Effector memory CD4-positive, alpha-beta T cell (primary cell): Measurements from ENCODE around the gene DNAH14.
"Not testable (repeated sequence)": the region's sequence is repeated elsewhere in the genome, so short reads cannot be mapped to it uniquely, and the experiment has no call there.

Source experiments
- DNase-seq, 3 donors: peaks; one replicate each; pipeline ENCODE4 v3.0.0-alpha.2; 2020
- H3K27ac ChIP-seq: 2 replicates; pipeline ENCODE4 v1.7.0; 2013; ENCODE audit warnings: mild to moderate bottlenecking, low read length, moderate library complexity; ENCODE audit not compliant: insufficient read depth, poor library complexity, severe bottlenecking
- H3K27me3 ChIP-seq: replicated peaks from 2 replicates; pipeline ENCODE4 v1.7.0; 2013; ENCODE audit warnings: mild to moderate bottlenecking, low read length; ENCODE audit not compliant: insufficient read depth, control insufficient read depth, poor library complexity, severe bottlenecking
- H3K36me3 ChIP-seq: 2 replicates; pipeline ENCODE4 v1.7.0; 2013; ENCODE audit warnings: mild to moderate bottlenecking, low read length, moderate library complexity; ENCODE audit not compliant: control insufficient read depth, insufficient read depth
- H3K4me1 ChIP-seq: 2 replicates; pipeline ENCODE4 v1.7.0; 2013; ENCODE audit warnings: low read length, mild to moderate bottlenecking; ENCODE audit not compliant: control insufficient read depth, insufficient read depth, poor library complexity, severe bottlenecking
- H3K4me3 ChIP-seq: 2 replicates; pipeline ENCODE4 v1.7.0; 2013; ENCODE audit warnings: low read length, low read depth, mild to moderate bottlenecking; ENCODE audit not compliant: insufficient read depth, poor library complexity, severe bottlenecking
- H3K9me3 ChIP-seq: 2 replicates; pipeline ENCODE4 v1.7.0; 2013; ENCODE audit warnings: mild to moderate bottlenecking, low read length, moderate library complexity; ENCODE audit not compliant: control insufficient read depth
- total RNA-seq, 3 donors: gene quantifications; one replicate each; lab custom pipeline; 2026; lab: John Stamatoyannopoulos, UW

DNAH14 gene
- 0 to 0.39 (median 0) reads per million in 3 donors for total RNA-seq

DNA sequence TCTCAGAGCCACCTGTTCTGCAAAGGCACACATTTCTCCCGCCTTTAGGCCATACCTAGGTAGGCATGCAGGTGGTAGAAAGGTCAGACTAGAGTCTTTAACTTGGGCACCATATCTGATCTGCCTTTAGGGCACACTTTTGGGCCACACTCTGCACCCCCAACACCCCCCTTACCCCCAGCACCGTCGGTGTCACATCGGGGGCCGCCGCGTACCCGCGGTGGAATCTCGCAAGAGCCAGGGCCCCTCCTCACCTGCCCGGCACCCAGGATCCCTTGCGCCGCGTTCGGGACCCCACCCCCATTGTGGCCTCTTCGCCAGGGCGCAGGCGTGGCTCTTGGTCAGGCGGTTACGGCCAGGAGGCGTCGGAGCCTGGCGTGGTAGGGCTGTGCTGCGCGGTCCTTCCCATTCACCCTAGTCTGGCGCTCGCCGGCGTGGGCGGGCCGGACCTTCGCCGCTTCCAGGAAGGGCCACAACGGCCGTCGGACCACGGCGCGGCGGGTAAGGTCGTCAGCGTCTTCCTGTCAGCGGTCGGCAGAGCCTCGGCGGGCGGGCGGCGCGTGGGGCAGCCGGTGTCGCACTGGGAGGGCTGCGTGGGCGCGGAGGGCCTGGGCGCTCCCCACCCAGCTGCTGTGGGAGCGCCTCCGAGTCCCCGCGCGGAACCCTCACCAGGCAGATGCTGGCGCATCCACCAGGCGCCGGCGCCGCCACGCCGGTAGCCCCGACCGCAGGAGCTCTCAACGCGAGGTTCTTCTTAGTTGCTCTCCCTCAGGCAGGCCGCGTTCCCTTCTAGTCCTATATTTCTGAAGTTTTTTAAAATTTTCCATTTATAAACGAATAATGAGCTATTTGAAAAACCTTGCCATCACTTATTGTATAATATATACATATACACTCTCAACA is at the start of gene DNAH14:
Gene DNAH14, plus strand, starts transcription at position 341 of the 903 bp plus-strand sequence. CDS start 23,028 bp downstream, outside the sequence.
- Histone ChIP-seq H3K27me3 (no peaks in the 10 kb centered on the region), H3K4me1 (peaks cover 4% of the 10 kb centered on the region), H3K4me3 (peak within 1 kb of the TSS; percentile 30), H3K36me3 (no peaks in the 10 kb centered on the region), H3K27ac (no peak within 1 kb of the TSS), H3K9me3 (peaks cover 2% of the 10 kb centered on the region)
- DNase-seq: no peak

- no peaks in the 10 kb centered on the region for H3K36me3 ChIP-seq
- no peak overlapping the region for H3K4me3 ChIP-seq
- no peak overlapping the region for H3K27ac ChIP-seq
- H3K9me3 ChIP-seq: no peaks in the 10 kb centered on the region
- DNase-seq: no peak
- no peaks in the 10 kb centered on the region for H3K27me3 ChIP-seq
- H3K4me1 ChIP-seq: no peaks in the 10 kb centered on the region
Observed at GRCh38 chr1:224880593-224881307, 48.7 kb upstream of the DNAH14 start.

DNA sequence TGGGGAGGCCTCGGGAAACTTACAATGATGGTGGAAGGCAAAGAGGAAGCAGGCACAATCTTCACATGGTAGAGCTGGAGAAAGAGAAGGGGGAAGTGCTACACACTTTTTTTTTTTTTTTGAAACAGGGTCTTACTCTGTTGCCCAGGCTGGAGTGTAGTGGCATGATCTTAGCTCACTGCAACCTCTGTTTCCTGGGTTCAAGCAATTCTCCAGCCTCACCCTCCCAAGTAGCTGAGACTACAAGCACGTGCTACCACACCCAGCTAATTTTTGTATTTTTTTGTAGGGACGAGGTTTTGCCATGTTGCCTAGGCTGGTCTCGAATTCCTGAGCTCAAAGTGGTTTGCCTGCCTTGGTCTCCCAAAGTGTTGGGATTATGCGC is 48.2 kb upstream of the DNAH14 start:
- not testable (repeated sequence) for DNase-seq, H3K27me3 ChIP-seq, H3K36me3 ChIP-seq, H3K4me1 ChIP-seq, H3K27ac ChIP-seq, H3K9me3 ChIP-seq, H3K4me3 ChIP-seq

DNA sequence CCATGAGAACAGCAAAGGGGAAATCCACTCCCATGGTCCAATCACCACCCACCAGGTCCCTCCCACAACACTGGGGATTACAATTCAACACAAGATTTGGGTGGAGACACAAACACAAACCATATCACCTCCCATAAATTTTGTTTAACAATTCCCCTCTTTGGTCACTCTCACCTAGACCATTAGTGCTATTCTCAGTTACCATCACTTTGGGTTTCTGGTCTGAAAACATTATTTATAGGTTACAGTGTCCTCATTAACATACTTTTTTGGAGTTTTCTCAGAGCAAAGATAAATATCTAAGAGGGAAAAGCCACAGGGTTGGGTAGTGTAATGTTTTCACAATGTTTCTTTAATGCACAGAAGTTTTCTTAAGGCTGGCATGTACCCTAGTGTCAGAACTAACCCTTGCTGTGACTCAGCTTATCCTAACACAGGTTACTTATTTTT is 47.7 kb upstream of the DNAH14 start:
- Histone ChIP-seq H3K4me1 (no peaks in the 10 kb centered on the region), H3K27ac (no peak overlapping the region), H3K27me3 (no peaks in the 10 kb centered on the region), H3K36me3 (no peaks in the 10 kb centered on the region), H3K9me3 (no peaks in the 10 kb centered on the region), H3K4me3 (no peak overlapping the region)
- no peak for DNase-seq

DNA sequence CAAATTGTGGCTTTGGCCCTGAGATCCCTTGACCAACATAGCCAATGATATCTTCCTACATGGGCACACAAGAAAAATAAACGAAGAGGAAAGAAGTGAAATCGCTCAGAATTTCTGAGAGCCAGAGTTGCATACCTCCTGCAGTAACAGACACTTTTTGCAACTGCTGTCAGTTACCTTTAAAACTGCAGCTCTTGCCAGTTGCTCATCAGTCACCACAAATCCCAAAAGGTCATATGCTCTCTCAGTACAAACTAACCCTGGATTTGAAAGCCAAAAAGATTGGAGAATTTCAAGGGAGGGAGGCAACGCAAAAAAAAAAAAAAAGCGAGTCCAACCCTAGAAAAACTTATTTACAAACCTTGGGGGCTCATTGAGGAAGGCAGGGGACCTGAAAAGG is 47.2 kb upstream of the DNAH14 start:
- Histone ChIP-seq H3K4me3 (no peak overlapping the region), H3K27me3 (no peaks in the 10 kb centered on the region), H3K36me3 (no peaks in the 10 kb centered on the region), H3K4me1 (no peaks in the 10 kb centered on the region), H3K27ac (no peak overlapping the region), H3K9me3 (no peaks in the 10 kb centered on the region)
- DNase-seq: no peak

- H3K9me3 ChIP-seq: no peaks in the 10 kb centered on the region
- no peak overlapping the region for H3K27ac ChIP-seq
- H3K27me3 ChIP-seq: no peaks in the 10 kb centered on the region
- H3K4me1 ChIP-seq: no peaks in the 10 kb centered on the region
- DNase-seq: no peak
- no peak overlapping the region for H3K4me3 ChIP-seq
- H3K36me3 ChIP-seq: no peaks in the 10 kb centered on the region
Observed at GRCh38 chr1:224883091-224883490, 46.4 kb upstream of the DNAH14 start.

DNA sequence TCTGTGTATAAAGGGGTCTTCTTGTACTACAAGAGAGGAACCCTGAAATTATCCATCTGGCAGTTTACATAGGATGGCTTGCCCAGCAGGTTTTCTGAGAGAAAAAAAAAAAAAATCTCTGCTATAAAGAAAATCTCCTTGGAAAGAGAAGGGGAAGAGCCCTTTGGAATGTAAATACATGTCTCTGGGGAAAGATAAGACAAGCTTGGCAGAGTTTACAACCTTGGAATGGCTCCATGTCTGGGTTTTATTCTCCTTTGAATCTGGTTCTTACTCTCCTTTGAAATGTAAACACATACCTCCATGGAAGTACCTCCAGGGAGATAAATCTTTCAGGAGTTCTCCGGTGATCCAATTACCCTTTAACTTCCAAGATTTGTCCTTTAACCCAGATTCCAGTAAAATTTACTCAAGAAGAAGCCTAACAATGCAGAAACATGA is 45.1 kb upstream of the DNAH14 start:
- H3K27me3 ChIP-seq: no peaks in the 10 kb centered on the region
- no peaks in the 10 kb centered on the region for H3K36me3 ChIP-seq
- no peak overlapping the region for H3K27ac ChIP-seq
- DNase-seq: no peak
- no peaks in the 10 kb centered on the region for H3K9me3 ChIP-seq
- H3K4me1 ChIP-seq: no peaks in the 10 kb centered on the region
- no peak overlapping the region for H3K4me3 ChIP-seq

DNA sequence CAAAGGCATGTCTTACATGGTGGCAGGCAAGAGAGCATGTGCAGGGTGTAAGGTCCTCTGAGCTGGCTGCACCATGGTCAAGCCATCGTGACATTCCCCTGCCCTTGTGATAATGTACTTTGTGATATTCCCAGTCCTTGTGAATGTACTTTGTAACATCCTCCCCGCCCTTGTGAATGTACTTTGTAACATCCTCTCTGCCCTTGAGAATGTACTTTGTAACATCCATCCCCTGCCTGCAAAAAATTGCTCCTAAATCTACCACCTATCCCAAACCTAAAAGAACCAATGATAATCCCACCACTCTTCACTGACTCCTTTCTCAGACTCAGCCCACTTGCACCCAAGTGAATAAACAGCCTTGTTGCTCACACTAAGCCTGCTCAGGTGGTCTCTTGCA is 44.1 kb upstream of the DNAH14 start:
- H3K27ac ChIP-seq, H3K27me3 ChIP-seq, H3K9me3 ChIP-seq, H3K4me3 ChIP-seq, H3K36me3 ChIP-seq, H3K4me1 ChIP-seq, DNase-seq: not testable (repeated sequence)

DNA sequence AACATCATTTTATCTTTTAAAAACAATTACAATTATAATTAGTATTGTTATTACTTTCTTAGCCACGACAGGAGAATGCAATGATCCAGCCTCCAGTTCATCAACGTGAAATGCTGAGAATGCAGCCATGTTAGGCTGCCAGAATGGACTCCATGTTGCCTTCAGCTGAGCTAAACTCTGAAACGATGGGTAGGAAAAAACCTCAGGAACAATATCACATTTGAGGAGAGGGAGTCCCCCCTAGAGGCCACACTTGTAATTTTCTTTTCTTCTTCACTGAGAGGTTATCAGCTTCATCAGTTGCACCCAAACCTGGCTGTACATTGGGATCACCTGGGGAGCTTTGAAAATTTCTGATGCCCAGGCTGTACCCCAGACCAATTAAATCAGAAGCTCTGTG is 34.6 kb upstream of the DNAH14 start:
- H3K36me3 ChIP-seq: no peaks in the 10 kb centered on the region
- no peaks in the 10 kb centered on the region for H3K9me3 ChIP-seq
- no peaks in the 10 kb centered on the region for H3K4me1 ChIP-seq
- no peak overlapping the region for H3K4me3 ChIP-seq
- H3K27ac ChIP-seq: no peak overlapping the region
- DNase-seq: no peak
- H3K27me3 ChIP-seq: no peaks in the 10 kb centered on the region
